Measurements from ENCODE around the gene EEA1.

EEA1 gene

DNA sequence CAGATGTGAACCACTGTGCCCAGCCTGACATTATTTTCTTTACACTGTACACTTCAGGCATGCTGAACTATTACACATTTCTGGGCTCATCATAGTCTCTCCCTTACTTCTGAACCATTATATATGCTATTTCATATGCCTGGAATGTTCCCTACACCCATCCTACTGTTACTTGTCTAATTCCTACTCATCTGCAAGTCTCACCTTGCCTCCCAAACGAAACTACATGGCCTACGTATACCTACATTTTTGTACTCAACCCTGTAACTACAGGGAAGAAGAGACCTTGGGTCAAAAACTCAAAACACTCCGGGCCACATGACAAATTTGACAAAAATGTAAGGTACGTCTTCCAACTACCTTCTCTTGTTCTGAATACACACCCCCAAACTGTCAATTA, 9.5 kb upstream of the EEA1 start:
- DNase-seq (ENCODE audit: low read depth in 3 of 3) = no peak

DNA sequence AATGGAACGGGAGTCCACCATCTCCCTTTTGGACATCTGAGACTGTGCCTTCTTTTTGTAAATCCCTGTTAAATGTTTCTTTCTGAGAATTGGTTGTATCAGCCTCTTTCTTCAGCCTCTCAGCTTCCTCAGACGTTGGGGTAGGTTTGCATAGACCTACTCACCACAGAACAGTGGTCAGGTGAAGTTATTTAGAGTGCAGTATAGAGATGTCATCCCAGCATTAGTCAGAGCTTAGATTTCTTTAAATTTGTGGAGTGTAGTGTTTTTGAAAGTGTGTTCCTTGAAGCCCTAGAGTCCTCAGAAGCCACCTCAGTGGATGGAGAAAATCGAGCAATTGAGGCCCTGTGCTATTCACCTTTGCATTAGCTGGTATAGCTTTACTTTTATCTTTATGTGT, 8.9 kb upstream of the EEA1 start:
- DNase-seq (ENCODE audit: low read depth in 3 of 3) = no peak

DNA sequence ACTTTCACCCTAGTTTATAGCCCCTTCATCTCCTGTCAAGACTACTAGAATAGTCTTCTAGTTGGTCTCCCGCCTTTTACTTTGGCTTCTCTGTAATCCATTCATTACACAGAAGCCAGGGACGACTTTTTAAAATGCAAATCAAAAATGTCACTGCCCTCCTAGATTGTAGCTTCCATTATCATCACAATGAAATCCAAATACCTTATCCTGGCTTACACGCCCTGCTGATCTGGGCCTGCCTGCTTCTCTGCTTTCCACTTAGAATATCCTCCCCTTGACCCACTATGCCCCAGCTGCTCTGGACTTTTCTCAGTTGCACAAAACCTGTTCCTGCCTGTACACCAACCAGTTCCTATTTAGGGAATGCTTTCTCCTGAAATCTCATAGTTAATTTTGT, 4.5 kb upstream of the EEA1 start:
- DNase-seq (ENCODE audit: low read depth in 3 of 3) = no peak

DNA sequence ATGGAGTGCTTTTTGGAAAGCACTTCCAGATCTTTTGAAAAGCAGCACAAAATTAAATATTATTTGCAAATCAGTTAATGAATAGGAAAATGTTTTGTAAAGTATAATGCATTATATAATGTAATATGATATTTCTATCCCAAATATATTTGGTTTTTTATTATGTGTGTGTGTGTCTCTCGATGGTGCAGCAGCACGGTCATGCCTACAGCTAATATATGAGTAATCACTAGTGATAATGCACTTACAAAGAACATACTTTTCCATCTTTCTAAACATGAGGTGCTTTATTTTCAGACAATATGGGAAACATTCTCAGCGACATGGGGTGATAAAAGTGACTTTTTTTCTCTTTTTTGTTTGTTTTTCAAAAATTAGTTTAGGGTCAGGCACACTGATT, 1.3 kb upstream of the EEA1 start:
- no peak for DNase-seq (ENCODE audit: low read depth in 3 of 3)

DNA sequence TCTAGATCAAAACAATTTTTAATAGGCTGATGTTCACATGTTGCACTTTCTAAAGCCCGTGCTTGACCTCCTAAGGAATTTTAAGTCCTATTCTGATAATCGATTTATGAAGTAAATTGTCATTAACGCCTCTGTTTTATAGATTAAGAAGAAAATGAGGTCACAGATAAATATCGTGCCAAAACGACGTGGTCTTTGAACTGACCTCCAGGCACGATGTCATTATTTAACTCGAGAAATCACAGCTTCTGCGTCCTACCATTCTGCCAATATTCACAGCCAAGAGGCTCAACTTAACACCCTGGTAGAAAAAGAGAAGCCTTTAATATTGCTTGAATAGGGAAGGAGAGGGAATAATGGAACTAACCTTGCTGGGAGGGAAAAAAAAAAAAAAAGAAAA, 888 bp upstream of the EEA1 start:
- DNase-seq (ENCODE audit: low read depth in 3 of 3) = no peak

DNA sequence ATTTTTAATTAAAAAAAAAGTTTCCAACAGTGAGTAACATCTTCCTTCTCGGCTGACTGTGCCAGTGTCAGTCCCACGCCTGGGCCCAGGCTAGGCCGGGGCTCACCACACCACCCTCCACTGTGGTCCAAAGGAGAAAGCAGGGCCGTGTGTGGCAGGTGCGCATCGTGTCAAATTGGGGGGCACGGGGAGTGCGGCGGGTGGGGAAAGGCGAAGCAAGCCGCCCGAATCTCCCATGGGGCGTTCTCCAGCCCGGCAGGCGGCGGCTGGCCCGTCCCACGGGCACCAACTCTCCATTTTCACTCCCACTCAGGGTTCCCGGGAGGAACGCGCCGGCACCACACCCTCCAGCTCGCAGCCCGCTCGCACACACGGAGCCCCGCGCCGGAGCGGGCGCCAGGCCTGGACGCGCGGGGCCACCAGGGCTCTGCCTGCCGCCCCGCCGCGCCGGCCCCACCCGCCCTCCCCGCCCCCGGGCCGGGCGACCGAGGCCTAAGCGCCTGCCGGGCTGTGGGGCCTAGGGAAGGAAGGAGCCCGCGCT, 604 bp downstream of the EEA1 start:
- peak; percentile 37 to 50 (median 48) for DNase-seq (ENCODE audit: low read depth in 3 of 3)

DNA sequence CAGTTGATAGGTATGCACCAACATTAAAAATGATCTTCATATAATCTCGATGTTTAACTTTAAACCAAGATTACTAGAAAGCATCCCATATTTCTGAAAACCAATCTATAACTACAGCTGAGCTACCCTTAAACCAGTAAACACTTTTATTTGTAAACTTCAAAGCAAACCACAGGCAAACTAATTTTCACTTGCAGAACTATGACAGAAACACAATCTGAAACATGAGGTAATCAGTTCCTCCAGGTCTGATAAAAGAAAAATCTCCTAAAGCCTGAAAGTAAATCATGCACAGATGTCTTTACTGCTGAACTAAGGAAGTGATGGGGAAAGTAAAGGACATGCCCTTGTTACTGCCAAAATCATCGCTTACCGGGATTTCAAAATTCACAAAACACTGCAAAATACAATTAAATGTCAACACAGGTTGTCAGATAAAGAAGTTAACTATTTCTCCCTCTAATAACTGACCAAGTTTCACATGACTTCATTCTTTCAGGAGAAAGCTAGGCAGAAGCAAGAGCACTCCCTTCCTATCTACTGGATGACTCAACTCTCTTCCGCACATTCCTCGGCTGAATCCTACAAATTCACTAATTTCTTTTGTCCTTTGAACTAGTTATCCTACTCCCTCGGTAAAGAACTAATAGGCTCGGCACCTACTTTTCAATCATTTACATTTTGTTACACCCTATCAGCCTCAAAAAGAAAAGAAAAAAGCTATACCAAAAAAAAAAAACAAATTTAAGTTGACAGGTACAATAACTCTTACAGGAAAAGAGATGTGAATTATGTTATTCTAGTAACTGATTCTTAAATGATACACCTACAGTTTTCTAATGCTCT, 1.4 kb downstream of the EEA1 start:
- DNase-seq (ENCODE audit: low read depth in 3 of 3) = no peak

DNA sequence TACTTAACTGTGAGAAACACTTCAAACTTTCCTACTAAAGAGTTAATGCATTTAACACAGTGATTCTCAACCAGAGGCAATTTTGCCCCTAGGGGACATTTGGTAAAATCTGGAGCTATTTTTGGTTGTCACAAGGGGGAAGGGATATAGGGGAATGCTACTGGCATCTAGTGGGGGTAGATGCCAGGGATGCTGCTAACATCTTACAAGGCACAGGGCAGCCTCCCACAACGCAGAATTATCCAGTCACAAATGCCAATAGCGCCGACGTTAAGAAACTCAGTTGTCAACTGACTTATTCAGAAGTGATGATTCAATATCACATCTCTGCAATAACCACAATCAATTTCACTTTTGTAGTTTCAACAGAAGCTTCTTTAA, 2.0 kb downstream of the EEA1 start:
- DNase-seq (ENCODE audit: low read depth in 3 of 3) = peak in 2 of 3 experiments; percentile 17 to 33

DNA sequence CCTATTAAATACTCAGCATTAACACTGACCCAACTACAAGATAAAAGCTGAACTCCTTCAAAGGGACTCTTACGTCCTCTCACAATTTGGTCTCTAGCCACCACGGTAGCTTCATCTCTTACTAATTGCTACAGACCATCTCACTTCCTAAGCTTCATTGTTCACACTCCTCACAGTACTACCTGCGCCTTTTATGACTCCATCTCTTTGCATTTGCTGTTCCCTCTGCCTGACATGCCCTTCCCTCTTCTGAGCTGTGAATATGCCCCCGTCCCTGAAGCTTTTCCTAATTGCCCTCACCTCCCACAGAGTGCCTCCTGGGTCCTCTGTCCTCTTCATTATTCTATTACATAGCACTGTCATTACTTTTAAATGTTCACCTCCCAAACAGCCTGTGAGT, 2.5 kb downstream of the EEA1 start:
- DNase-seq (ENCODE audit: low read depth in 3 of 3) = no peak

DNA sequence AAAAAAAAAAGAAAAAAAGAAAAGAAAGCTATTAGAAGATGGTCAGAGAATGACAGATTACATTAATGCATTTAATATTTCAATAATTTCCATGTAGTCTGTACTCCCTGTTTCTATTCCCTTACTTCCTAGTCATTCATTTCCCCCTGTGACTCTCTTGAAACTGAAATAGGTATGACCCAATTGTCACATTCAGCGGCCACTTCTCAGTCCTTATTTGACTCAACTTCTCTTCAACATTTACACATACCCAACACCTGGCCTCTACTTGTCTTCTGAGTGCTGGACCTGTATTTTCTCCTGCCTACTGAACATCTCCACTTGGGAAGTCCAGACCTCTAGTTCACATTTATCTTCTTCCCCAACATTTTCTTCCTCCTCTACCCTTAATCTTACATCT, 7.2 kb downstream of the EEA1 start:
- no peak for DNase-seq (ENCODE audit: low read depth in 3 of 3)

DNA sequence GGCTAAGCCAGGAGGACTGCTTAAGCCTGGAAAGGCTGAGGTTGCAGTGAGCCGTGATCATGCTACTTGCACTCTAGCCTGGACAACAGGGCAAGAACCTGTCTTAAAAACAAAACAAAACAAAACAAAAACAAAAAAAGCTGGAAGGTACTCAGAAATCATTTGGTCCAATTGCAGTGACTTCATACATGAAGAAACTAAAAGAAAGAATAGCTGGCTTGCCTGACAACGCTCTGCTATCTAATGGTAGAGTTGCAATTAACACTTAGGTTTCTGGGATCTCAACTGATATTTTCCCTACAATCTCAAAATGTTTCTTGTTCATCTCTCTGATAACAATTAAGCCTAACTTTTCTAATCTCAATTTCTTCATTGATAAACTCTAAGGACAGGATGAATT, 13.7 kb downstream of the EEA1 start:
- DNase-seq (ENCODE audit: low read depth in 3 of 3) = no peak

DNA sequence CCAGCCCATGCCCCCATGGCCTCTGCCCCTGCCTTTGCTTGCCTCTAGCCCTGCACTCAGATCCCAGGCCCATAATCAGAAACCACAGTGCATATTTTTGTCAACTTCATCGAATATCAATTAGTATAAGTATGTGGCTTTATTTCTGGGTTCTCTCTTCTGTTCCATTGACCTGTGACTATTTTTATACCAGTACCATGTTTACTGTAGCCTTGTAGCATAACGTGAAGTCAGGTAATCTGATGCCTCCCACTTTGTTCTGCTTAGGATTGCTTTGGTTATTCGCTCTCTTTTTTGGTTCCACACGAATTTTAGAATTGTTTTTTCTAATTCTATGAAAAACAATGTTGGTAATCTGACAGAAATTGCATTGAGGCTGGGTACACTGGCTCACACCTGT, 14.9 kb downstream of the EEA1 start:
- no peak for DNase-seq (ENCODE audit: low read depth in 3 of 3)

DNA sequence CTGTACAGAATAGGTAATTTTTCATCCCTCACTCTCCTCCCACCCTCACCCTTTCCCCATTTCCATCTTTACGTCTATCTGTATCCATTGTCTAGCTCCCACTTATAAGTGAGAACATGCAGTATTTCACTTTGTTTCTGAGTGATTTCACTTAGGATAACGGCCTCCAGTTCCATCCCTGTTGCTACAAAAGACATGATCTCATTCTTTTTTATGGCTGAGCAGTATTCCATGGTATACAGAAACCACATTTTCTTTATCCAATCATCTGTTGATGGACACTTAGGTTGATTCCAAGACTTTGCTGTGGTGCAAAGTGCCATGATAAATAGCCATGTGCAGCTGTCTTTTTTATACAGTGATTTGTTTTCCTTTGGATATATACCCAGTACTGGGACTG, 16.4 kb downstream of the EEA1 start:
- DNase-seq (ENCODE audit: low read depth in 3 of 3) = no peak

DNA sequence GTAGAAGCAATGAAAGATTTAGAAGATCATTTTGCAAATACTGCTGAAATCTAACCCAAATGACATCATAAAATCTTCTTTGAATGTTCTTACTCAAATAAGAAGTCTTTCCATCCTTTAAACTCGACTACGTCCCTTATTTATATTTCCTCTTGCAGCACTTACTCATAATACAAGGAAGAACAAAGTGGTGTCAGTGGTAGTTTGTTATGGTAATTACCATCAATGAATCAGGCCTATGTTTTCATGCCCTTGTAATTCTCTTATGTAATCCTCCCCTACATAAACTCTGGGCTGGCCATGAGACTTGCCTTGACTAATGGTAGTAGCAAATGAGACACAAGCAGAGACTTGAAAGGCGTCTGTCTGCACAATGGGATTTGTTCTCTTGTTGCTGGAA, 17.0 kb downstream of the EEA1 start:
- DNase-seq (ENCODE audit: low read depth in 3 of 3) = no peak

DNA sequence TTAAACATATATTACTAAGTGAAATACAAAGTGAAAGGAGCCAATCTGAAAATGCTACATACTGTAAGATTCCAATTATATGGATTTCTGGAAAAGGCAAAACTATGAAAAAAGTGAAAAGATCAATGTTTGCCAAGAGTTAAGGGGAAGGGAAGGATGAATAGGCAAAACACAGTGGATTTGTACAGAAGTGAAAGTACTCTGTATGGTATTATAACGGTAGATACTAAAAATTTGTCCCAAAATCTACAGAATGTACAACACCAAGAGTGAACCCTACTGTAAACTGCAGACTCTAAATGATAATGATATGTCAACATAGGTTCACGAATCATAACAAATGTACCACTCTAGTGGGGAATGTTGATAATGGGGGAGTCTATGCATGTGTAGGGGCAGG, 17.8 kb downstream of the EEA1 start:
- no peak for DNase-seq (ENCODE audit: low read depth in 3 of 3)

DNA sequence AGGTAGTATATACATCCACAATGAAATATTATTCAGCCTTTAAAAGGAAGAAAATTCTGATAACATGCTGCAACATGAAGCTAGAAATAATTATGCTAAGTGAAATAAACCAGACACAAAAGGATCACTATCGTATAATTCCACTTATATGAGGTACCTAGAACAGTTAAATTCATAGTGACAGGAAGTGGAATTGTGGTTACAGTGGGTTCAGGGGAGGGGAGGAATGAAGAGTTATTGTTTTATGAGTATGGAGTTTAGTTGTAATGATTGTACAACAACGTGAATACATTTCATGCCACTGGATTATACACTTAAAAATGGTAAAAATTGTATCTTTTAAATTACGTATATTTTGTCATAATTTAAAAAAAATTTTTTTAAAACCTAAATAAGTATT, 21.0 kb downstream of the EEA1 start:
- DNase-seq (ENCODE audit: low read depth in 3 of 3) = no peak

DNA sequence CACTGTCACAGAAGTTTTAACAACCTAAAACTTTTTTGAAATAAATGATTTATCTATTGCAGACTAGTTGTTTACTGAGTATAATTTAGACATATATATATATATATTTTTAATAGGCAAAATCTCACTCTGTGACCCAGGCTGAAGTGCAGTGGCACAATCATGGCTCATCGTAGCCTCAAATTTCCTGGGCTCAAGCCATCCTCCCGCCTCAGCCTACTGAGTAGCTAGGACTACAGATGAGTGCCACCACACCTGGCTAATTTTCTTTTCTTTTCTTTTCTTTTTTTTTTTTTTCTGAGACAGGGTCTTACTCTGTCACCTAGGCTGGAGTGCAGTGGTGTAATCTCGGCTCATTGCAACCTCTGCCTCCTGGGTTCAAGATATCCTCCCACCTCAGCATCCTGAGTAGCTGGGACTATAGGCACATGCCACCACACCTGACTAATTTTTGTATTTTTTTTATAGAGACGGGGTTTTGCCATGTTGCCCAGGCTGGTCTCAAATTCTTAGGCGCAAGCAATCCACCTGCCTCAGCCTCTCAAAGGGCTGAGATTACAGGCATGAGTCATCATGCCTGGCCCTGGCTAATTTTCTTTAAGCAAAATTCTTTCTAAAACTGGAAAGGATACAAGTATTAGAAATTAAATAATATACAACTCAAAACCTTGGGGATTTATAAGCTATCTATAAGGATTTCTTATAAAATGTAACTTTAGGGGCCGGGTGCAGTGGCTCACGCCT, 23.1 kb downstream of the EEA1 start:
- DNase-seq (ENCODE audit: low read depth in 3 of 3) = no peak

DNA sequence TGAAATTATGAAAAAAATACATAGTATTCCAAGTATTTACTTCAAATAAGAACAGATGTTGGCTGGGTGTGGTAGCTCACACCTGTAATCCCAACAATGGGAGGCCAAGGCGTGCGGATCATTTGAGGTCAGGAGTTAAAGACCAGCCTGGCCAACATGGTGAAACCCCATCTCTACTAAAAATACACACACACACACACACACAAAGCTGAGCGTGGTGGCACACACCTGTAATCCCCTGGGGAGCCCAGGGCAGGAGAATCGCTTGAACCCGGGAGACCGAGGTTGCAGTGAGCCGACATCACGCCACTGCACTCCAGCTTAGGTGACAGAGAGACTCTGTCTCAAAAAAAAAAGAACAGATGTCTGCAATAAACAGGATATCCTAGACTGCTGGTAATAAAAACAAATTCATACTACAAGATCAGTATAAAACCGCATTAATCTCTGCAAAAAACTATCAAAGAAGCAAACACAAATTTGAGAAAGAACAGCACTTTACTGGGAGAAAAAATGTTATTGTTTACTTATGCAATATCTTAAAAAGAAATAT, 23.8 kb downstream of the EEA1 start:
- no peak for DNase-seq (ENCODE audit: low read depth in 3 of 3)

DNA sequence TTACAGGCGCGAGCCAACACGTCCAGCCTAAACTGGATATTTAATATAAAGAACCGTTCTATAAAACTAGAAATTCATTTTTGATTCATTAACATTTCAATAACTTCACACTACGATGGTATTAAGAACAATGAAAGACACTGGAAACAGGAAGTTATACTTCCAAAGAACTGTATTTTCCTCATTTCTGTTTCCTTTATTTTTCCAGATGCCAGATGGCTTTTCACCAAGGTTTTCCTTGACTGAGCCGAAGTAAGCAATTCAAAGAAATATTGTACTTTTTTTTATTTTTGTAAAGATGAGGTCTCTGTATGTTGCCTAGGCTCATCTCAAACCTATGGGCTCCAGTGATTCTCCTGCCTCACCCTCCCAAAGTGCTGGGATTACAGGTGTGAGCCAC, 28.2 kb downstream of the EEA1 start:
- DNase-seq (ENCODE audit: low read depth in 3 of 3) = no peak

DNA sequence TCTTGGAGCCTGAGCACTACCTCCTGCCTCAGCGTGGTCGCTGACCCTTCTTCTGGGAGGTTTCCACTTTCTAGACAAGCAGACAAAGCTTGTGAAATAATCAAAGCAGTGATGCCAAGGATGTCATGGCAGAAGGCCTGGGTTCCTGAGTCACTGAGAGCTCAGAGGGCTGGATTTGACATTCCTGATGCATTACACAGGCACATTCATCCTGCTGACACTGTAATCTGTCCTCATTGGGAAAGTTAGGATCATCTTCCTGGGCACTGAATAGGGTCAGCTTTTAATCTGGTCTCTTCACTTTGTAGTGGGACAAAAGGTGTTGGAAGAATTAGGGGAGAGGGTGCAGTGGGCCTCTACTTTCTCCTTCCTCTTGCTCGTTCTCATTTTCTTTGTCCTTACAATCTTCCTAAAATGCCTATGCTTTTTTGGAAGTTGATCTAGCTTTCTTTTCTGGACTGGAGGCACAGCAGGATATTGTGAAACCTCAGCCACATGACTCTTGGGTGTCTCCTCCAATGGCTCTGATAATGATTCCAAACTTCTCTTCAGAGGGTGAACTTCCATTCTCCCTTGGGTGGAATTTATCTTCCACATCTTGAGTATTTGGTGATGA, 29.6 kb downstream of the EEA1 start:
- no peak for DNase-seq (ENCODE audit: low read depth in 3 of 3)

DNA sequence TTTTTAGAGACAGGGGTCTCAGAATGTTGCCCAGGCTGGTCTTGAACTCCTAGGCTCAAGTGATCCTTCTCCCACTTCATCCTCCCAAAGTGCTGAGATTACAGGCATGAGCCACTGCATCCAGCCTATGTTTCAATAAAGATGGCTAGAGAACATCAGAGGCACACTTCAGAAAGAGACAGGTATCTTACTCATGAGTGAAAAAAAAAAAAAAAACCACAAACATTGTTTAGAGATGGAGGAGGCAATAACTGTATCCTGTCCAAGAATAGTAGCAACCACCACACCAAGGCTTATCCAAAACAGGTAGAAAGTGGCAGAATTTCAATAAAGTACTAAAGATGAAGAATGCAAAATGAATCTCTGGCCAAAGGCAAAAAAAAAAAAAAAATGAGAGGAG, 30.3 kb downstream of the EEA1 start:
- DNase-seq (ENCODE audit: low read depth in 3 of 3) = no peak

DNA sequence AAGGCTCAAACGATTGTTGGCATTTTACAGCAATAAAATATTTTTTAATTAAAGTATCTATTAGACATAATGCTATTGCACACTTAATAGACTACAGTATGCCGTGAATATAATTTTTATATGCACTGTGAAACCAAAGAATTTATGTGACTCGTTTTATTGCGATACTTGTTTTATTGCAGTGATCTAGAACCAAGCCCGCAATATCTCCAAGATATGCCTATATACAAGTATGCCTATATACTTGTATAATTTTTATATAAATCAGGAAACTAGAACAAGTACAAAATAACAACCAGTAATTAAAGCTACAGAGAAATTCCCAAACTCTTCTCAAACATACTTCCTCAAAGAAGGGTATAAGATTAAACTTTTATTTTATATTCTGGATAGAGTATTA, 31.3 kb downstream of the EEA1 start:
- DNase-seq (ENCODE audit: low read depth in 3 of 3) = no peak
